HG03095 (cell line): Measurements from ENCODE around the gene ITPR2.
"Not testable (repeated sequence)": the region's sequence is repeated elsewhere in the genome, so short reads cannot be mapped to it uniquely, and the experiment has no call there.

ENCODE experiments used
- ATAC-seq: cut with Tn5 transposase; IDR thresholded peaks from one replicate; pipeline ENCODE4 v1.9.1; 2021; ENCODE audit warnings: moderate library complexity; ENCODE audit not compliant: unreplicated experiment

Gene ITPR2

DNA sequence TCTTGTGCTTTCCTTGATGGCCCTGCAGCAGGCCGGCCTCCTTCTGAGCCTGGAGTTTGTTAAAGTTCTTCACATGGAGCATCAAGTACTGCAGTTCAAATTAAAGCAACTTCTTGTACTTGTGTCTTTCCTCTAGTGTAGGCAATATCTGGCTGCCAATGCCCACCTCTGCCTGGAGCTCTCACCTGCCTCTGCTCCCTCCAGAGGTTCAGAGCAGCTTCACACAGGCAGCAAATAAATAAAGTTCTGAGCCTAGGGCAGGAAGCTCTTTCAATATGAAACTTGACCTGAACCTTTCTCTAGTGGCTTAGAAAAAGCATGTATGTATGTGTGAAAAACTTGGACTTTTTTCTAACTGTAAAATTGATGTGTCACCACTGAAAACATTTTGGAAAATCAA lies 65.9 kb downstream of the ITPR2 start:
- ATAC-seq = no peak

DNA sequence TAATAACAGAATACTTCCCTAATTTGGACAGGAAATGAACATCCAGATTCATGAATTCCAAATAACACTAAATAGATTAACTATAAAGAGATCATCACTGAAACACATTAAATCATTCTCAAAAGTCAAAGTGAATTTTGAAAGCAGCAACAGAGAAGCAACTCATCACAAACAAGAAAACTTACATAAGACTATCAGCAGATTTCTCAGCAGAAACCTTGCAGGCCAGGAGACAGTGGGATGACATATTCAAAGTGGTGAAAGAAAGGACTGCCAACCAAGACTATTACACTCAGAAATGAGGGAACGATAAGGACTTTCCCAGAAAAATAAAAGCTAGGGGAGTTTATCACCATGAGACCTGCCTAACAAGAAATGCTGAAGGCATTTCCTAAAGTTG lies 70.8 kb downstream of the ITPR2 start:
- ATAC-seq = no peak

DNA sequence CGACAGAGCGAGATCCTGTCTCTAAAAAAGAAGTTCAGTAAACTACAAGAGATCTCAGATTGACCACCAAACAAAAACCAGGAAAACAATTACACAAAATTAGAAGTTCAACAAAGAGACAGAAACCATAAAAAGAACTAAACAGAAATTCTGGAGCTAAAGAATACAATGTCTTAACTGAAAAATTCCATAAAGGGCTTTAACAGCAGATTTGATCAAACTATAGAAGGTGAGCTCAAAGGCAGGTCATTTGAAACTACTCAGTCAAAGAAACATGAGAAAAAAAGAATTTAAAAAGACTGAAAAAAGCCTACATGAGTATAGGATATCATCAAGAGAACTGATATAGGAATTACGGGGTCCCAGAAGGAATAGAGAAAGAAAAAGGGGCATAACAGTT lies 71.2 kb downstream of the ITPR2 start:
- no peak for ATAC-seq

DNA sequence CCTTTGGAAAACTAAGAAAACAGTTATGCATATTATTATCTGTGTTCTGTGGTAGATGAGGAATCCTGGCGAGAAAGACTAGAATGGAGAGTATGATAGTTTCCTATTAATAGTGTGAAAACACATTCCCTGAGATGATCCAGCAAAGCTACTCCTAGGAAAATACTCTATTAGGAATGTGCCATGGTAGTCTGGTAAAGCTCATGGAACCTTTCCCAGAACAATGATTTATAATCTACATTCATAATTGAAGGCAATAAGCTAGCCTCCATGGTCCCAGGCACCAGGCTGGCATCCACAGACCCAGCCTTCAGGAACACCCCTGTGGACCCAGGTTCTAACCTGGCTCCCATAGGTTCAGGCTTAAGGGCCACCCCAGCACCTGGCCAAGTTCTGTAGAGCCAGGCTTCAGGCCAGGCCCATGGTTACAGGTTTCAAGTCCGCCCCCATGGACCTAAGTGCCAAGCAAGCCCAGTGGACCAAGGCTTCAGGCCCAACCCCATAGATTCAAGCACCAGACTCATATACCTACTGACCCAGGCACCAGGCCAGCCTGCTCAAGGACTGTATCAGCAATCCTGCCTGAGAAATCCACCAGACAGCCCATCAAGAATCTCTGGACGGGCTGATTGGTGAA lies 72.2 kb downstream of the ITPR2 start:
- no peak for ATAC-seq

DNA sequence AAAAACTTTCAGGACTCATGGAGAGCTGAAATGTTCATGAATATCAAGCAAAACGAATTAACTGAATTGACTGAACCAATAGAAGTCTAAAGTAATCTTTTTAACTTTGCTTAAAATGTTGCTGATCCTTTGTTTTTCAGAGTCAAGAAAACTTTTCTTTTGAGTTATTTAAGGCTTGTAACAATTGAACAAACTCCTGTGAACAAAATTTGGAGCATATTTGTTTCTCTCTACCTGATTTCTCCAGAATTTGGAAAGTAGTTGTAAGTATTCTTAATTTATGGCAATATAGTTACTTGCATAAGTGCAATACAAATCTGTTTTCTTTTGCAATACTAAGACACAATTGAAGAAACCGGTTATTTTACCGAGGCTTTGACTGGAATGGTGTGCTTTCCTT lies 77.6 kb downstream of the ITPR2 start:
- not testable (repeated sequence) for ATAC-seq

DNA sequence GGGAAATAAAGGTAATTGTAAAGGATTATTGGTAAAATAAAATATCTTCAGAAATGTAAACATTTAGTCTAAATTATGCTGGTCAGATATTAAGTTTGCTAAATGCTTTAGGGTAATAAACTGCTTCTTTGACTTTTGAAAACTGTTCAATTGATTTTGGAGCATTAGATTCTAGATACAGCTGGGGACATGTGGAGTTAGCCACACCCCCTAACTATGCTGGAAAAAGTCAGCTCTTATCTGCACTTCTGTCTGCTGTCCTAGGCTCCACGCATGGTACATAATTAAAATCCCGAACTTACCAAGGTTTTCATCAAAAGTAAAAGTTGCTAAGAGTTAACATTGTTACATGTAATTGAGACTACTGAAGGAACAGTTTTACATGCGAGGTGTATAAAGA lies 78.8 kb downstream of the ITPR2 start:
- no peak for ATAC-seq

DNA sequence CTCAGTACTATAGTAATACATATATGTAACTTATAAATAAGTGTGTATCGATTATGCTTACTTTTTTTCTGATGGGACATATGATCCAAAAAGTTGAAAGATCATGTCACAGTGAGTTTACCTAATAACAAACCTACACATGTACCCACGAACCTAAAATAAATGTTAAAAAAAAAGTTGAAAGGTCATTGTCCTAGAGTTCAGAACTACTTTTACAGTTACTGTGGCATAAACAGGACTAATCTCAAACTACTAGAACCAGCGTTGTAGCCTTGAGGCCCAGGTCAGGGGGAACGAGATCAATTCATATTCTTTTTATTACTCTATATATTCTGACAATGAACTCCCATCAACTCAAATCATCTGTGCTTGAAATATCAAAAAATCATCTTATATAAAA lies 81.8 kb downstream of the ITPR2 start:
- ATAC-seq = no peak

DNA sequence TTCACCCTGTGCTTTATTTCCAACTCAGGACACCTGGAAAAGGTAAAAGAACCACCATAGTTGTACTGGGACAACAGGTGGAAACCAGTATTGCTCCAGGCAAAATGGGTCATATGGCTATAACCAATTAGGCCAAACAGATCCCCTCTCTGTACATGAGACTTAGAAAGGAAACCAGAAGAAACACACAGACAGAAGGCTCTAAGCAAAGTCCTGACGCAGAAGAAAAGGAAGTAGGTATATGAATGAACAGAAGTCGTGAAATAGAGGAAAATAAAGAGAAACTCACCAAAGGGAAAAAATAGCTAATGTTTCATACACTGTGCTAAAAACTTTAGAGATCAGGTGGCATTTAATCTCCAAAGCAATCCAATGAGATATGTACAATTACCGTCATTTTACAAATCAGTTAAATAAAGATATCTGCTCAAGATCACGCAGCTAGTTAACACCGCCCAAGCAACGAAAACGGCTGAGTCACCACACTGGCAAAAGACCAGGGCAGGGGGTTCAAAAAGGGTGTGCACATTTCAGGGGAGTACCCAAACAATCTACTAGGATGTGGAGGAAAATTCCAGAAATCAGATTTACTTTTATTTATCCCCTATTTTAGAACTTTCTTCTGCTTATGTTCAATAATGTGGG lies 82.3 kb downstream of the ITPR2 start:
- ATAC-seq = peak; percentile 45

DNA sequence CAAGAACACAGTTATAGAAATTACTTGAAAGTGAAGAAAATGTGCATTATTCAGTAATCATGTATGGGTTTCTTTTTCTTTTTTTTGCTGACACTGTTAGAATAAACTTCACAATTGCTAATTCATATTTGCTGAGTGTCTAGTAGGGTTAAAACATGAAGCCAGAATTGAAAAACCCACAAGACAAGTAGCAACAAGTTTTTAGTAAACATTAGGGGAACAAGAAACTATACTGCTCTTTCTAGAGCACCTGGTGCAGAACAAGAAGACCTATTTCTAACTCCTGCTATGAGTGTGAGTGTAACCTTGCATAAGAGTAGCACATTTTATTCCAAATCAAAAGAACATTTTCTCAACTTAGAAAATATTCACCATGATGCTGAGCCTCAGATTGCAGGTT lies 83.2 kb downstream of the ITPR2 start:
- ATAC-seq = peak; percentile 76

DNA sequence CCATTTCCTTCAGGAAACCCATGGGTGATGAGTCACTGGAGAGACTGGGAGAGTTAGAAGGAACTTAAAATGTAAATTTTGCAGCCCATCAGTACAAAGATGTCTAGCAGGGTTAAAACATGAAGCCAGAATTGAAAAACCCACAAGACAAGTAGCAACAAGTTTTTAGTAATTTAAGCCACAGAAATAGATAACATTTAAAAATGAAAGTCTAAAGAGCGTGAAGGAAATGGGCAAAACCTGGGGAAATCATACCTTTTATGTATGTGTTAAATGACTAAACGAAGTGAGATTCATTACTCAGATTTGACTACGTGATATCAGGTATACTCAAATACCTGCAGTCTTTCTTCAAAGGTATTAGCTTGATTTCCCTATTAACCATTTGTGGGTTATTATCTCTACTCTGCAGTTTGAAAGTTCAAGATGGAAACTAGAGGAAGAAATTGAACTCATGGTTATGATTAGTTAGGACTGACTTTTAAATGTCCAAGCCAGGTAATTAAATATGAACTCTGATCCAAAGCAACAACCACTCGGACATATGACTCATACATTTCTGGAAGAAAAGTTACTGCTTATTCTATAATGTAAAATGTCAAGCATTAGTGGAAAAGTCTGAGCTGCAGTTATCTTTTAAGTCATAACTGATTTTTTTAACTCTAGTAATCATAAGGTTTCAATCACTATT lies 84.1 kb downstream of the ITPR2 start:
- peak; percentile 37 for ATAC-seq

DNA sequence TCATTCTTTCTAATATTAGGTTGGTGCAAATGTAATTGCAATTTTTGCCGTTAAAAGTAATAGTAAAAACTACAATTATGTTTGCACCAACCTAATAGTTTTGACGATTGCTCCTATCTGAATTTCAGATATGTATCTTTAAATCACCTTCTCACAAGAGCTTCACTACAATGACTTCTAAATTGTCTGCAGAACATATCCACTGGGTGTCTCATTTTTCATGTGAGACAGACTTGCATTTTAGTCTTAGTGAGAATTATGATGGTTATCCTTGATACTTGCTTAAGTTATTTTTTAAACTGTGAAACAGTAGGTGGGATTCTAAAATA lies 84.6 kb downstream of the ITPR2 start:
- ATAC-seq = peak; percentile 7

DNA sequence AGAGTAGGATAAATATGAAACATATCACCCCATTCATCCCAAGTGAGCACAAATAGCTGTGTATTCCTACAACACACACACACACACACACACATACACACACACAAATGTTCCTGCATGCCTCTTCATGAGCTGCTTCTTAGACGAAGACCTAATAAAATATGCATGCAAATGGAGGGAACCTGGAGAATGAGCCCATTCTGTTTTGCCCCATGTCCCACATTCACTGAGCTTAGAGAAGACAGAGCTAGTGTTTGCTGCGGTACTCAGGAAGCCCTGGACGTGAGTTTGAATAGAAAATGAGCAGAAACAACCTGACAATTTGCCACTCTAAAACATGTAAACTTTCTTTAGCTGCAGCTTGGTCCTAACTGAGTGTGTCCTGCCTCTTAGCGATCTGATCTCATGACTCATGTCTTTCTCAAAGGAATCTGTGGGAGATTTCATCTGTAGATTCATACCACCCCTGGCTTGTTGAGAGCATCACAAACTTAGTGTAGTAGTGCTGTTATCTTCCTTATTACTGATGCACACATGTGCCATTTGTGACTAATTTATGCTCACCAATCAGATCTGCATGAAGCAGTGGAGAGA lies 86.8 kb downstream of the ITPR2 start:
- no peak for ATAC-seq

DNA sequence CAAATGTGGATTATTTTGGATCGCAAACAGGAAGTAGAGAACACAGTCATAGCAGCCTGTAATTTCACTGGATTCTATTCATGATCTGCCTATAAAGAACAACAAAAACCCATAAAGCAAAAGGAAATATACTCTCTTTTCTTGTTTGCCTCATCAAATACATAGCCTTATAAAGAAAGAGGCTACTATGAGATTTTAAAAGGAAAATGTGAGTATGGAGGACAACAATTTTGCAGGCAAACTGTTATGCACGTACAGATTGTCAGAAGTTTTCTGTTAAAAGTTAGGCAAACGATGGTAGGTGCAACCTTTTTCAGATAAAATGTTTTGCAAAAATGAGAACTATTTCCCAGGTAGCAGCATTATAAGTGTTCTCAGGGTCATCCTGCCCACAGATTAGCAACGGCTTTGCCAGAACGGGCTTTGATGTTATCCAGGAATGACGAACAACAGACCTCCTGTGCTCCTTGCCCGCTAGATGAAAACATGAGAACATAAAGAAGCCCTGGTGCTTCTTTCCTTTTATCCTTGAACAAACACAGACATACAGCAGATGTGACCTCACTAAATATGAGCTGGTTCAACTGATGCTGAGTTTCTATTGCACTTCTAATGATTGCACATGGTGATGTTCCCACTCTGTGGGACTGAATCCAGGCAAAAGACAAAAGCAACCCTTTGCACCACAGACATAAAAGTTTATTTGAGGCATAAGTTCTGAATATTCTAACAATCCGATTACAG lies 88.1 kb downstream of the ITPR2 start:
- no peak for ATAC-seq

DNA sequence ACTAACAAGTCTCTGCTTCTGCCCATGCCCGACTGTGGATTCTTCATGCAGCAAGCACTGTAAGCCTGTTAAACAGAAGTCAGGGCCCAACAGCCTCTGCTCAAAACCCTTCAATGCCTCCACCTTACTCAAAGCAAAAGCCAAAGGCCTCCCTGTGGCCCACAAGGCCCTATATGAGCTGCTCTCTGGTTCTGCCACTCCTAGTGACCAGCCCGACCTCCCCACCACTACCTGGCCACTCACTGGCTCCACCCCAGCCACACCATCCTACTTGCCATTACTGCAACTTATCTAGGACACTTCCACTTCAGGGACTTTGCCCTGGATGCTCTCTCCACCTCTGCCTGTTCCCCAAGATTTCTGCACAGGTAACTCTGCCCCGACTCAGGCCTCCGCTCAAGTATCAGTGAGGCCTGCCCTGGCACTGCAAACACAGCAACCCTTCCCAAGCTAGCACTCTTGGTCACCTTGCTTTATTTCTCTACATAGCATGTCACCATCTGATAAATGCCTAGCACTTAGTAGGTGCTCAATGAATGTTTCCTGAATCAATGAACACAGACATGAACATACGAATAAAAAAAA lies 88.9 kb downstream of the ITPR2 start:
- ATAC-seq = no peak

DNA sequence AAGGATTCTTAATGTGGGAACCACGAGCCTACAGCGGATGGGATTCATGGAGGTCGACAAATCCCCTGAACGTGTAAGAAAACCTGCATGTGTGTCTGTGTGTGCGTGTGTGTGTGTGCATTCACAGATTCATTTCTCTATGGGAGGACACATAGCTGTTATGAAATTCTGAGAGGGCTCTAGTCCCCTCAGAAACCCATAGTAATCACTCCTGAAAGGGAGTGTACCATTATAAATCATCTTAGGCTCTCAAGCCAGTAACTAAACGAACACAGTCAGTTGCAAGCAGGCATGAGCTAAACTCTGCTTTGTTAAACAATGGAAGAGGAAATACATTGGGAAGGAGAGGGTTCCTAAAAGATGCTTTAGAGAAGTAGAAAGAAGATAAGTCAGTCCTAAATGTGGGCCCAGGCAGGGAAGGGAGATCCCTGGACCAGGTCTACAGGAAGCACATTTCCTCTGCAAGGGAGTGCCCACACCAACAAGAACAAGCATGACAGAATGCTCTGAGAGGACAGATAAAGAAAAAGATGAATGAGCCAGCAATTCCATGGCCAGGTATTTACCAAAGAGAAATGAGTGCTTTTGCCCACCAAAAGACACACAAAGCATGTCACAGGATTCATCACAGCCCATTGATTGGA lies 91.3 kb downstream of the ITPR2 start:
- no peak for ATAC-seq

DNA sequence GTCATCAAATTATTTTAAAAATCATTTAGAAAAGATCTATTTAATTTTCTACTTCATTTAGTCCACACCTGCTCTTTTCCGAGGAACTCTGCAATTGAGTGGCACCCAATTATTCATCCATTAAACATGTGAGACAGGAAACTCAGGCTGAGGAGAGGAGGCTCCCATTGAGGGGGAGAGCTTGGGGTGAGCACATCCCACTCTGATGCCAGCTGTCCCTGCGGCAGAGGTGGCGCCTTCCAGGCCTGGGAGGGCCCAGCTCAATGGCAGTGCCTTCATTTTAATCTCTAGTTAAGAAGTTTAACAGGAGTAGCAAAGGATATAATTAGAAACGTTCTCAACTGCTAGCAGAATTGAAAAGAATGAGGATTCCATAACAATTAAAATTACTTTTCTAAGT lies 92.0 kb downstream of the ITPR2 start:
- no peak for ATAC-seq

DNA sequence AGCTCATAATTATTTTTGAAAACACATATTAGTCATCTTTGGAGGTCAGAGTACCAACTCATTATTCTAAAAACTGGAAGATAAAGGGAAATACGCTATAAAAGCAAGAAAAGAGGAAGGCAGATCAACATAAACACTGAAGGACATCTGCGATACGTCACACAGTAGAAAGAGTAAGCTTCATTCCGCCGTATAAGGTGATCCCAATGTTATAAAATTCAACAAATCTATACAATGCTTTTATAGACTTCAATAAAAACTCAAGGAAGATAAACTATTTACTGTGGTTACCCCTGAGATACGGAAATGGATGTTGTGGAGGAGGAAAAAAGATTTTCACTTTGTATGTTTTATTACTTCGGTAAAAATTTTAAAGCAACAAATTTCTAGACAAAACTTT lies 92.6 kb downstream of the ITPR2 start:
- no peak for ATAC-seq

DNA sequence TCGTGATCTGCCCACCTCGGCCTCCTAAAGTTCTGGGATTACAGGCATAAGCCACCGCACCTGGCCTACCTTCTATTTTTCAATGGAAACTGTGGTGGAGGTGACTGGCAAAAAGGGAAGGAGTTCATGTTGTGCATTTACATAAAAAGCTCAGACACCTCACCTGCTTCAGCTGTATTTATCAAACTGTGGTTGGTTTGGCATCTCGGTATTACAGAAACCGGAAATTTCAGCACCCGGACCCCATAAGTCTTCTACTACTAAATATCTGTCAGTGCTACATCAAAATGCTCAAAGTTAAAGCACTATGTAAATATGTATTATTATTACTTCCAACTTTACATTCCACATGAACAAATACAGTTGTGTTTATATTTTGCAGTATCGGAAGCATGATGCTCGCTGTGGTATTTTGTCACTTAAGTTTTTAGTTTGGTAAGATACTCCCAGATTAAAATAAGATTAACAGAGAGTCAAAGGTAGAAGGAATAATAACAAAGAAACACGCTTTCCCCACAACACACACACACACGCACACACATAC lies 95.4 kb downstream of the ITPR2 start:
- no peak for ATAC-seq

DNA sequence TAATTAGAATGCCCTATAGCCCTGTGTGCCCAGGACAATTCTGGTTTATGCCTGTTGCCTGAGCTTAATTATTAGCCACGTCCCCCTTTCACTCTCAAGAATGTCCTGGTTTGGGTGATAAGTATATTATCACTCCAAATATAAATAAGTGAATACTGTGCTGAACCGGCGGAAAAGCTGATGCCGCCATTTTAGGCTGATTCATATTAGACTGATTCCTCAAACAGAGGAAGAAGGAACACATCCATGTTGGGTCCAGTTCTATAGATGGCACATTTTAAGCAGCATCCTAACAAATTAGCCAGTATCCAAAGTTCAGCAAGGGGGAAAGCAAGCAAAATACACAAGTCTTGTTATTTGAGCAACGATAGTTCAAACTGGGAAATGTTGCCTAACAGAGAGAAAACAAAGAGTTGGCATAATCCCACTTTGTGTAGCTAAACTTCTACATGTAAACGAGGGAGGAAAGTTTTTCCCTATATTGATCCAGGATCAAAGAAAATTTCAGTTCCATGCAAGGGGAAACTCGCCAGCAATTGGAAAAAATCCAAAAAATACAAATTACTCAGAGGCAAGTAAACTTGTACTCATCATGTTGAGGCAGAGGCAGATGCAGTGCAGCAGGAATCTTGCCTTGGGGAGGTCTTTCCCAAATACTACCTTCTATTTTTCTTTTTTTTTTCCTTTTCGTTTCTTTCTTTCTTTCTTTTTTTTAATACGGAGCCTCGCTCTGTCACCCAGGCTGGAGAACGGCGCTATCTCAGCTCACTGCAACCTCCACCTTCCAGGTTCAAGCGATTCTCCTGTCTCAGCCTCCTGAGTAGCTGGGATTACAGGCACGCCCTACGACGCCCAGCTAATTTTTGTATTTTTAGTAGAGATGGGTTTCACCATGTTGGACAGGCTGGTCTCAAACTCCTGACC lies 96.2 kb downstream of the ITPR2 start:
- ATAC-seq = no peak
